Neural cell (in vitro differentiated cells): ENCODE results near the gene IWS1.
"Not testable (repeated sequence)": the region's sequence is repeated elsewhere in the genome, so short reads cannot be mapped to it uniquely, and the experiment has no call there.

Experiments
- EP300 ChIP-seq: fragments of 450-650 bp; conservative IDR thresholded peaks from 2 replicates; pipeline ENCODE4 v1.6.1; 2014; ENCODE audit warnings: antibody characterized with exemption, mild to moderate bottlenecking, moderate library complexity; ENCODE audit not compliant: poor library complexity, severe bottlenecking
- EZH2 ChIP-seq: fragments of 200-600, 300-800 bp; shearing (Covaris generic), sonication (generic); IDR thresholded peaks from 2 replicates; pipeline ENCODE4 v1.6.1; 2014; ENCODE audit warnings: antibody characterized with exemption, low read length, borderline replicate concordance, mild to moderate bottlenecking; ENCODE audit not compliant: insufficient read depth, poor library complexity, severe bottlenecking
- POLR2AphosphoS5 ChIP-seq: IDR thresholded peaks from 2 replicates; pipeline ENCODE4 v1.6.1; 2012
- SMC3 ChIP-seq: fragments of 450-650 bp; conservative IDR thresholded peaks from 2 replicates; pipeline ENCODE4 v1.6.1; 2014; ENCODE audit warnings: antibody characterized with exemption, mild to moderate bottlenecking, moderate library complexity; ENCODE audit not compliant: poor library complexity
- TAF1 ChIP-seq: IDR thresholded peaks from 2 replicates; pipeline ENCODE4 v1.6.1; 2012; ENCODE audit warnings: low read depth
- TF ChIP-seq, protein P1 (sequence below): fragments of 450-650 bp; IDR thresholded peaks from 2 replicates; pipeline ENCODE4 v1.5.1; 2014; ENCODE audit warnings: antibody characterized with exemption, mild to moderate bottlenecking, moderate library complexity; ENCODE audit not compliant: poor library complexity, severe bottlenecking
- TF ChIP-seq, protein P2 (sequence below): IDR thresholded peaks from 2 replicates; pipeline ENCODE4 v1.6.1; 2012; ENCODE audit warnings: borderline replicate concordance

DNA sequence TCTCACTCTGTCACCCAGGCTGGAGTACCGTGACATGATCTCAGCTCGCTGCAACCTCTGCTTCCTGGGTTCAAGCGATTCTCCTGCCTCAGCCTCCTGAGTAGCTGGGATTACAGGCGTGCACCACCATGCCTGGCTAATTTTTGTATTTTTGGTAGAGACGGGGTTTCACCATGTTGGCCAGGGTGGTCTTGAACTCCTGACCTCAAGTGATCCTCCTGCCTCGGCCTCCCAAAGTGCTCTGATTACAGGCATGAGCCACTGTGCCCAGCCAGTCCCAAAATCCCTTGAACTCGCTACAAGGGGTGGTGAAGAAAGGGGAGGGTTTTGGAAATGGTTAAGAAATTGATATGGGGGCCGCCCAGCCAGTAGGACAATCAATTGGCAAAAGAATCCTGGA lies 73.9 kb downstream of the IWS1 start:
- not testable (repeated sequence) for TF ChIP-seq EZH2, EP300, POLR2AphosphoS5, SMC3, TAF1
- TF ChIP-seq, protein P1, sequence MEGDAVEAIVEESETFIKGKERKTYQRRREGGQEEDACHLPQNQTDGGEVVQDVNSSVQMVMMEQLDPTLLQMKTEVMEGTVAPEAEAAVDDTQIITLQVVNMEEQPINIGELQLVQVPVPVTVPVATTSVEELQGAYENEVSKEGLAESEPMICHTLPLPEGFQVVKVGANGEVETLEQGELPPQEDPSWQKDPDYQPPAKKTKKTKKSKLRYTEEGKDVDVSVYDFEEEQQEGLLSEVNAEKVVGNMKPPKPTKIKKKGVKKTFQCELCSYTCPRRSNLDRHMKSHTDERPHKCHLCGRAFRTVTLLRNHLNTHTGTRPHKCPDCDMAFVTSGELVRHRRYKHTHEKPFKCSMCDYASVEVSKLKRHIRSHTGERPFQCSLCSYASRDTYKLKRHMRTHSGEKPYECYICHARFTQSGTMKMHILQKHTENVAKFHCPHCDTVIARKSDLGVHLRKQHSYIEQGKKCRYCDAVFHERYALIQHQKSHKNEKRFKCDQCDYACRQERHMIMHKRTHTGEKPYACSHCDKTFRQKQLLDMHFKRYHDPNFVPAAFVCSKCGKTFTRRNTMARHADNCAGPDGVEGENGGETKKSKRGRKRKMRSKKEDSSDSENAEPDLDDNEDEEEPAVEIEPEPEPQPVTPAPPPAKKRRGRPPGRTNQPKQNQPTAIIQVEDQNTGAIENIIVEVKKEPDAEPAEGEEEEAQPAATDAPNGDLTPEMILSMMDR, result not testable (repeated sequence)
- TF ChIP-seq, protein P2, sequence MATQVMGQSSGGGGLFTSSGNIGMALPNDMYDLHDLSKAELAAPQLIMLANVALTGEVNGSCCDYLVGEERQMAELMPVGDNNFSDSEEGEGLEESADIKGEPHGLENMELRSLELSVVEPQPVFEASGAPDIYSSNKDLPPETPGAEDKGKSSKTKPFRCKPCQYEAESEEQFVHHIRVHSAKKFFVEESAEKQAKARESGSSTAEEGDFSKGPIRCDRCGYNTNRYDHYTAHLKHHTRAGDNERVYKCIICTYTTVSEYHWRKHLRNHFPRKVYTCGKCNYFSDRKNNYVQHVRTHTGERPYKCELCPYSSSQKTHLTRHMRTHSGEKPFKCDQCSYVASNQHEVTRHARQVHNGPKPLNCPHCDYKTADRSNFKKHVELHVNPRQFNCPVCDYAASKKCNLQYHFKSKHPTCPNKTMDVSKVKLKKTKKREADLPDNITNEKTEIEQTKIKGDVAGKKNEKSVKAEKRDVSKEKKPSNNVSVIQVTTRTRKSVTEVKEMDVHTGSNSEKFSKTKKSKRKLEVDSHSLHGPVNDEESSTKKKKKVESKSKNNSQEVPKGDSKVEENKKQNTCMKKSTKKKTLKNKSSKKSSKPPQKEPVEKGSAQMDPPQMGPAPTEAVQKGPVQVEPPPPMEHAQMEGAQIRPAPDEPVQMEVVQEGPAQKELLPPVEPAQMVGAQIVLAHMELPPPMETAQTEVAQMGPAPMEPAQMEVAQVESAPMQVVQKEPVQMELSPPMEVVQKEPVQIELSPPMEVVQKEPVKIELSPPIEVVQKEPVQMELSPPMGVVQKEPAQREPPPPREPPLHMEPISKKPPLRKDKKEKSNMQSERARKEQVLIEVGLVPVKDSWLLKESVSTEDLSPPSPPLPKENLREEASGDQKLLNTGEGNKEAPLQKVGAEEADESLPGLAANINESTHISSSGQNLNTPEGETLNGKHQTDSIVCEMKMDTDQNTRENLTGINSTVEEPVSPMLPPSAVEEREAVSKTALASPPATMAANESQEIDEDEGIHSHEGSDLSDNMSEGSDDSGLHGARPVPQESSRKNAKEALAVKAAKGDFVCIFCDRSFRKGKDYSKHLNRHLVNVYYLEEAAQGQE, result not testable (repeated sequence)
